Karpas-422 (cell line): Measurements from ENCODE around the gene GRM3. TPM values are rescaled to one million over a fixed set of nuclear protein-coding genes. Genes with fewer than 3 reads are reported as not detected.

Experiments
- DNase-seq: peaks from one replicate; pipeline ENCODE4 v3.0.0-alpha.2; 2015
- H2AFZ ChIP-seq: fragments of 200-600 bp; sonication (generic); 2 replicates; pipeline ENCODE4 v1.6.1; 2014; ENCODE audit warnings: antibody characterized with exemption, low read length, mixed read lengths
- H3K27ac ChIP-seq: fragments of 200-600 bp; sonication (generic); 2 replicates; pipeline ENCODE4 v1.5.1; 2014; ENCODE audit warnings: mild to moderate bottlenecking, low read length, moderate library complexity
- H3K27me3 ChIP-seq: fragments of 200-600 bp; sonication (generic); 2 replicates; pipeline ENCODE4 v1.6.1; 2014; ENCODE audit warnings: low read length, mixed read lengths
- H3K36me3 ChIP-seq: fragments of 200-600 bp; sonication (generic); 2 replicates; pipeline ENCODE4 v1.6.1; 2014; ENCODE audit warnings: low read length, mixed read lengths; ENCODE audit not compliant: insufficient read depth
- H3K4me1 ChIP-seq: fragments of 200-600 bp; sonication (generic); 2 replicates; pipeline ENCODE4 v1.6.1; 2014; ENCODE audit warnings: mild to moderate bottlenecking, low read length, mixed read lengths
- H3K4me2 ChIP-seq: fragments of 200-600 bp; sonication (generic); 2 replicates; pipeline ENCODE4 v1.6.1; 2014; ENCODE audit warnings: low read length, low read depth, mild to moderate bottlenecking; ENCODE audit not compliant: poor library complexity, severe bottlenecking
- H3K4me3 ChIP-seq: fragments of 200-600 bp; sonication (generic); 2 replicates; pipeline ENCODE4 v1.5.1; 2014; ENCODE audit warnings: mild to moderate bottlenecking, antibody characterized with exemption, low read length, mixed read lengths
- H3K79me2 ChIP-seq: fragments of 200-600 bp; sonication (generic); 2 replicates; pipeline ENCODE4 v1.6.1; 2014; ENCODE audit warnings: mild to moderate bottlenecking, low read length, mixed read lengths
- H3K9ac ChIP-seq: fragments of 200-600 bp; sonication (generic); 2 replicates; pipeline ENCODE4 v1.6.0; 2014; ENCODE audit warnings: low read length
- H3K9me2 ChIP-seq: fragments of 200-600 bp; sonication (generic), shearing (Covaris generic); replicated peaks from 2 replicates; pipeline ENCODE4 v1.6.0; 2014; ENCODE audit warnings: mild to moderate bottlenecking, low read length, moderate library complexity; ENCODE audit not compliant: insufficient read depth
- H3K9me3 ChIP-seq: fragments of 300-700, 200-600 bp; sonication (generic); 2 replicates; pipeline ENCODE4 v1.6.1; 2014; ENCODE audit warnings: low read length, mixed read lengths
- H4K20me1 ChIP-seq: fragments of 200-600 bp; sonication (generic); 2 replicates; pipeline ENCODE4 v1.6.1; 2014; ENCODE audit warnings: mild to moderate bottlenecking, antibody characterized with exemption, low read length, low read depth; ENCODE audit not compliant: insufficient read depth
- total RNA-seq: library from RNA; depleted of rRNA; stranded (reverse); fragments of >200 nt; shearing (Covaris generic); gene quantifications from 2 replicates; pipeline ENCODE4 v1.2.3, GENCODE V29; 2014; ENCODE audit warnings: low replicate concordance

Gene GRM3
- total RNA-seq, 1 experiment from 2014 or later = not detected

DNA sequence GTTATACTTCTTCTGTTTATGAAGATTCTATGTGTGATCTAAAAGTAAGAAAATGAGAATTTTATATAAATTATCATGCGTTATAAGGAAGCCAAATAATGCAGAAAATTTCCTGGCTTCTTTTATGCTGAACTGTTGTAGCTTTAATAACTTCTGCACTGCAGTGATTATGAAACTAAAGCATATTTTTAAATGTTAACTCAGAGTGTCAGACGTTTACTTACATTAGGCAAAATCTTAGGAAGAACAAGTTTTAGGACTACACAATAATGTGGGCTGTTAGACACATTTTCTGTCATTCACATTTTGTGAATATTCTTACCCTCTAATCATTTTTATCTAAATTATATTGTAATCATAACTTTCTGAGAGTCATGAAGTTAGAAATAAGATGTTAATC is 22.0 kb downstream of the GRM3 start:
- no peaks in the 10 kb centered on the region for H3K9me3 ChIP-seq
- H3K9ac ChIP-seq = no peak overlapping the region
- no peak overlapping the region for H2AFZ ChIP-seq
- no peak overlapping the region for H3K4me2 ChIP-seq
- DNase-seq = no peak
- H3K79me2 ChIP-seq = no peaks in the 10 kb centered on the region
- H3K4me1 ChIP-seq = no peaks in the 10 kb centered on the region
- no peak overlapping the region for H3K4me3 ChIP-seq
- H3K9me2 ChIP-seq = no peaks in the 10 kb centered on the region
- no peak overlapping the region for H3K27ac ChIP-seq
- H4K20me1 ChIP-seq = no peaks in the 10 kb centered on the region
- H3K27me3 ChIP-seq = no peaks in the 10 kb centered on the region
- no peaks in the 10 kb centered on the region for H3K36me3 ChIP-seq

- H2AFZ ChIP-seq = no peak overlapping the region
- H3K9me2 ChIP-seq = no peaks in the 10 kb centered on the region
- H3K27me3 ChIP-seq = no peaks in the 10 kb centered on the region
- no peaks in the 10 kb centered on the region for H4K20me1 ChIP-seq
- H3K36me3 ChIP-seq = no peaks in the 10 kb centered on the region
- DNase-seq = no peak
- no peaks in the 10 kb centered on the region for H3K9me3 ChIP-seq
- H3K79me2 ChIP-seq = no peaks in the 10 kb centered on the region
- no peak overlapping the region for H3K4me2 ChIP-seq
- H3K27ac ChIP-seq = no peak overlapping the region
- no peak overlapping the region for H3K9ac ChIP-seq
- no peaks in the 10 kb centered on the region for H3K4me1 ChIP-seq
- H3K4me3 ChIP-seq = no peak overlapping the region
Observed at GRCh38 chr7:86667732-86668131, 24.0 kb downstream of the GRM3 start.

DNA sequence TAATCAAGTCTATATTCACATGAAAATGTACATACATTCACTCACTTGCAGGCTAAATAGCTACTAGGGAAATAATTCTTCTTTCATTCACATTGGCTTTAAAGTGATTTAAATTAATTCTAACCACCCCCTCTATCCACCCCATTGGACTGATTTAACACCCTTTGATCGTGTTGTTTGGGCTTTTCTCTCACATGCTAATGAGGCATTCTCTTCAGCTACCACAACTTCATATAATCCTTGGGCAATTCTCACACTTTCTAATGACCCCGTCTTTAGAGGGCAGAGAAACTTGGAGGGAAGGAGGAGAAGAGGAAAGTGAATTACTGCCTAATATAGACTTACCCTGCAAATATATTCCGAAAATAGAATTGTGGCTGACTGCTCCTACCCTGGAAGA is 24.6 kb downstream of the GRM3 start:
- no peak overlapping the region for H3K4me2 ChIP-seq
- H4K20me1 ChIP-seq = no peaks in the 10 kb centered on the region
- no peaks in the 10 kb centered on the region for H3K4me1 ChIP-seq
- H3K9me3 ChIP-seq = no peaks in the 10 kb centered on the region
- no peak for DNase-seq
- H3K79me2 ChIP-seq = no peaks in the 10 kb centered on the region
- H3K27me3 ChIP-seq = no peaks in the 10 kb centered on the region
- no peaks in the 10 kb centered on the region for H3K9me2 ChIP-seq
- H3K9ac ChIP-seq = no peak overlapping the region
- no peaks in the 10 kb centered on the region for H3K36me3 ChIP-seq
- H3K27ac ChIP-seq = no peak overlapping the region
- H2AFZ ChIP-seq = no peak overlapping the region
- no peak overlapping the region for H3K4me3 ChIP-seq

- H3K36me3 ChIP-seq = no peaks in the 10 kb centered on the region
- no peaks in the 10 kb centered on the region for H3K9me3 ChIP-seq
- no peak for DNase-seq
- H3K4me1 ChIP-seq = no peaks in the 10 kb centered on the region
- no peaks in the 10 kb centered on the region for H3K27me3 ChIP-seq
- no peaks in the 10 kb centered on the region for H3K79me2 ChIP-seq
- no peak overlapping the region for H2AFZ ChIP-seq
- H4K20me1 ChIP-seq = no peaks in the 10 kb centered on the region
- no peak overlapping the region for H3K27ac ChIP-seq
- no peak overlapping the region for H3K4me2 ChIP-seq
- H3K9ac ChIP-seq = no peak overlapping the region
- no peak overlapping the region for H3K4me3 ChIP-seq
- no peaks in the 10 kb centered on the region for H3K9me2 ChIP-seq
Observed at GRCh38 chr7:86687831-86688230, 44.1 kb downstream of the GRM3 start.

GRCh38 chr7:86689363-86689762 is 45.7 kb downstream of the GRM3 start:
- Histone ChIP-seq H3K9ac (no peak overlapping the region), H3K9me3 (no peaks in the 10 kb centered on the region), H3K4me1 (no peaks in the 10 kb centered on the region), H3K4me3 (no peak overlapping the region), H2AFZ (no peak overlapping the region), H3K27me3 (no peaks in the 10 kb centered on the region), H3K27ac (no peak overlapping the region), H3K4me2 (no peak overlapping the region), H3K9me2 (no peaks in the 10 kb centered on the region), H3K79me2 (no peaks in the 10 kb centered on the region), H3K36me3 (no peaks in the 10 kb centered on the region), H4K20me1 (no peaks in the 10 kb centered on the region)
- no peak for DNase-seq

DNA sequence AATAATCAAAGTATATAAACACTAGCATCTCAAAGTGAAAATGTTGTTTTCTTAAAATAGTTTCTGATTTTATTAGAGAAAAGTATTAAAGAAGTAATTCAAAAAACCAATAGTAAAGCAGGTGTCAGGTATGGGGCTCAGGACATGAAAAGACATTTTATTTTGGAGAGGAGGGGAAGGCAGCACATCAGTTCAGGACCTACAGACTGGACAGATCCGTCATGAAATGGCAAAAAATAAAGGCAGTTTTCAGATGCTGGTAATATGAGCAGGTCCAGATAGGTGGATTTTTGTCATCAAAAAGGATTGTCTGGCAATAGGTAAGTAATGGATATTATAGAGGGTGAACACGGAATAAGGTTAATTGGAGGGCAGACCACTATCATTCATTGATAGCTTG is 49.0 kb downstream of the GRM3 start:
- Histone ChIP-seq H3K9me2 (no peaks in the 10 kb centered on the region), H3K9me3 (no peaks in the 10 kb centered on the region), H3K4me2 (no peak overlapping the region), H3K9ac (no peak overlapping the region), H3K4me3 (no peak overlapping the region), H3K27me3 (no peaks in the 10 kb centered on the region), H3K27ac (no peak overlapping the region), H2AFZ (no peak overlapping the region), H3K36me3 (no peaks in the 10 kb centered on the region), H4K20me1 (no peaks in the 10 kb centered on the region), H3K79me2 (no peaks in the 10 kb centered on the region), H3K4me1 (no peaks in the 10 kb centered on the region)
- DNase-seq = no peak

DNA sequence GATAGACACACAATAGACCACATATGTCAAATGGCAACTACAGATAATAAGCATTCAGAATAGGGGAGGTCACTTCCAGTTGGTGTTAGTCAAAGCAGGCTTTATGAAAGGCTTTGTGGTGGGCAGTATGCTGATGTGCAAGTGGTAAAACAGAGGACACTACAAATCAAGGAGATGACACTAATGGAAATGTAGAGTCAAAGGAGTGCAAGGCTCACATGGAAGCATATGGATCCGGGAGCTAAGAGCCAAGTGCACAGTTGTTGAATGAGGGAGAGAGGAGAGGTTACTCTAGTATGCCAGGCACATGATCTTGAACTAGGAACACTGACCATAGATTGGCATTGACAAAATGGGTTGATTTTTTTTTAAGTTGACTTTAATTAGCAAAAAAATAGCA is 62.7 kb downstream of the GRM3 start:
- Histone ChIP-seq H3K4me1 (no peaks in the 10 kb centered on the region), H3K9ac (no peak overlapping the region), H3K27me3 (no peaks in the 10 kb centered on the region), H3K79me2 (no peaks in the 10 kb centered on the region), H3K36me3 (no peaks in the 10 kb centered on the region), H2AFZ (no peak overlapping the region), H3K4me2 (no peak overlapping the region), H3K9me2 (no peaks in the 10 kb centered on the region), H4K20me1 (no peaks in the 10 kb centered on the region), H3K9me3 (no peaks in the 10 kb centered on the region), H3K27ac (no peak overlapping the region), H3K4me3 (no peak overlapping the region)
- no peak for DNase-seq

GRCh38 chr7:86708031-86708680 is 64.4 kb downstream of the GRM3 start:
- no peaks in the 10 kb centered on the region for H3K36me3 ChIP-seq
- no peaks in the 10 kb centered on the region for H3K79me2 ChIP-seq
- H3K4me3 ChIP-seq = no peak overlapping the region
- no peak overlapping the region for H2AFZ ChIP-seq
- H3K9me2 ChIP-seq = no peaks in the 10 kb centered on the region
- no peak overlapping the region for H3K4me2 ChIP-seq
- no peak for DNase-seq
- H3K27ac ChIP-seq = no peak overlapping the region
- H3K27me3 ChIP-seq = no peaks in the 10 kb centered on the region
- no peaks in the 10 kb centered on the region for H3K9me3 ChIP-seq
- H4K20me1 ChIP-seq = no peaks in the 10 kb centered on the region
- H3K9ac ChIP-seq = no peak overlapping the region
- H3K4me1 ChIP-seq = peaks cover 3% of the 10 kb centered on the region; the same call in 1 of the 2 replicates

DNA sequence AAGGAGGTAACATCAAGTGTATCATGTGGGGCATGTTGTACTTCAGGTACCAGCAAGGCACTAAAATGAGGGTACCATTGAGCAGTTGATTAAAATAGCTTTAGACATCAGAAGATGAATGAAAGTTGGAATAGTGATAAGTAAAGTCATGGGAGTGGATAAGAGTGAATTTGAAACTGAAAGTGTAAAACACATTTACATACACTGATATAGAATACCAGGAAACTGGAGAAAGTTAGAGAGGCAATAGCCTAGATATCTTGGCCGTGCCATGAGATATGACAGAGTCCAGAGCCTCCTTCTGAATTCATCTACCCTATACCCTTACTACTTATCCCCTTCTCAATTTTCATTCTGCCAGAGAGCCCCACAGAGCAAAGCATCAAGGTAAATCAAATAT is 76.6 kb downstream of the GRM3 start:
- no peak overlapping the region for H2AFZ ChIP-seq
- H3K9me2 ChIP-seq = no peaks in the 10 kb centered on the region
- H3K79me2 ChIP-seq = no peaks in the 10 kb centered on the region
- no peaks in the 10 kb centered on the region for H3K36me3 ChIP-seq
- no peak overlapping the region for H3K27ac ChIP-seq
- H3K9ac ChIP-seq = no peak overlapping the region
- no peak overlapping the region for H3K4me2 ChIP-seq
- H3K4me1 ChIP-seq = no peaks in the 10 kb centered on the region
- DNase-seq = no peak
- H3K9me3 ChIP-seq = no peaks in the 10 kb centered on the region
- no peaks in the 10 kb centered on the region for H3K27me3 ChIP-seq
- H4K20me1 ChIP-seq = no peaks in the 10 kb centered on the region
- no peak overlapping the region for H3K4me3 ChIP-seq
